PFSK-1 (cell line): ENCODE data around the gene LRRC47.

Experiments
- FOXP2 ChIP-seq: optimal IDR thresholded peaks from 2 replicates; pipeline ENCODE3; 2011; ENCODE audit warnings: borderline replicate concordance, control low read depth, inconsistent platforms; ENCODE audit not compliant: insufficient read depth; ENCODE audit errors: extremely low read length, extremely low read depth
- POLR2AphosphoS5 ChIP-seq: IDR thresholded peaks from 2 replicates; pipeline ENCODE4 v1.6.1; 2012; ENCODE audit warnings: low read depth, mild to moderate bottlenecking, control low read depth, low read length, moderate library complexity
- SIN3A ChIP-seq: IDR thresholded peaks from 2 replicates; pipeline ENCODE4 v1.6.1; 2012; ENCODE audit warnings: mild to moderate bottlenecking, low read length, moderate library complexity, borderline replicate concordance; ENCODE audit not compliant: insufficient read depth
- TAF1 ChIP-seq: IDR thresholded peaks from 2 replicates; pipeline ENCODE4 v1.6.1; 2012; ENCODE audit warnings: low read length, control low read depth, borderline replicate concordance; ENCODE audit not compliant: insufficient read depth
- TF ChIP-seq, protein P1 (sequence below), 2 experiments: IDR thresholded peaks; 2 replicates each; pipeline versions ENCODE4 v1.6.1 to v1.8.0; 2011 to 2012; ENCODE audit warnings: low read depth in 2 of 2, low read length in 2 of 2, control low read depth in 1 of 2, inconsistent platforms in 1 of 2, mild to moderate bottlenecking in 1 of 2, moderate library complexity in 1 of 2; ENCODE audit not compliant: insufficient read depth in 1 of 2

The LRRC47 gene

DNA sequence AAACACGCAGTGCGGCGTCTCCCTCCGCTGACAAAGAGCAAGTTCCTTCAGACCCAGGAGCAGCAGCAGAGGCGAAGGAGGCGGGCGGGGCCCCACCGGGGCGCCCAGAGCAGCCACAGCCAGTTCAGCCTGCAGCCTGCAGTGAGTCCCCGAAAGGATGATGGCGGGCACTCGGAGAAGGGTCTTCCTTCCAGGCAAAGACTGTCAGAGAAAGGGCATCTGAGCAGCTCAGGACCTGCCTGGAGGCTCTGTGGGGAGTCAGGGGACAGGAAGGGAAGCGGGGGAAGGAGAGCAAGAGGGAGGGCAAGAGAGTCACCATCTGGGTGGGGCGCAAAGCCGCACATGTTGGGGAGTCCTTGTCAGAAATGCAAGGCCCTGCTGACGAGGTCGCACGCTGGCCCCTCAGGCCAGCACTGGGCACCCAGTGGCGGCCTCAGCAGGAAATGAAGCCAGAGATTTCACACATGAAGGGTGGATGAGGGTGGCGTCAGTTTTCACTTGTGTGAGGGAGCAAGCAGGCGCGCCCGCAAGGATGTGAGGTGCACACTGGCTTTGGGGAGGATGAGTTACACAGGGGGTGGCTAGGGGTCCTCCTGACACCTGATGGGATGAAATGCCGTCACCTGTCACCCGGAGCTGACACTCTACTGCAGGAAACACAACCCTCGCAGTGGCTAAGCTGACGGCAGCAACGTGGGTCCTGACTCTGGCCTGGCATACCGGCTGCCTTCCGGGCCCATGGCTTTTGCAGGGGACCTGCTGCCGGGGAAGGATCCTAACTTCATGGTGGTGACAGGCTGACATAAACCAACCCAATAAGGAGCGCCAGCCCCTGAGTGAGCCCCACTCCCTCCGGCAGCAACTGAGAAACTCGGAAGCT, 6.6 kb downstream of the LRRC47 start:
- TF ChIP-seq SIN3A (no peak), TAF1 (no peak), FOXP2 (no peak), POLR2AphosphoS5 (no peak)
- TF ChIP-seq, protein P1, sequence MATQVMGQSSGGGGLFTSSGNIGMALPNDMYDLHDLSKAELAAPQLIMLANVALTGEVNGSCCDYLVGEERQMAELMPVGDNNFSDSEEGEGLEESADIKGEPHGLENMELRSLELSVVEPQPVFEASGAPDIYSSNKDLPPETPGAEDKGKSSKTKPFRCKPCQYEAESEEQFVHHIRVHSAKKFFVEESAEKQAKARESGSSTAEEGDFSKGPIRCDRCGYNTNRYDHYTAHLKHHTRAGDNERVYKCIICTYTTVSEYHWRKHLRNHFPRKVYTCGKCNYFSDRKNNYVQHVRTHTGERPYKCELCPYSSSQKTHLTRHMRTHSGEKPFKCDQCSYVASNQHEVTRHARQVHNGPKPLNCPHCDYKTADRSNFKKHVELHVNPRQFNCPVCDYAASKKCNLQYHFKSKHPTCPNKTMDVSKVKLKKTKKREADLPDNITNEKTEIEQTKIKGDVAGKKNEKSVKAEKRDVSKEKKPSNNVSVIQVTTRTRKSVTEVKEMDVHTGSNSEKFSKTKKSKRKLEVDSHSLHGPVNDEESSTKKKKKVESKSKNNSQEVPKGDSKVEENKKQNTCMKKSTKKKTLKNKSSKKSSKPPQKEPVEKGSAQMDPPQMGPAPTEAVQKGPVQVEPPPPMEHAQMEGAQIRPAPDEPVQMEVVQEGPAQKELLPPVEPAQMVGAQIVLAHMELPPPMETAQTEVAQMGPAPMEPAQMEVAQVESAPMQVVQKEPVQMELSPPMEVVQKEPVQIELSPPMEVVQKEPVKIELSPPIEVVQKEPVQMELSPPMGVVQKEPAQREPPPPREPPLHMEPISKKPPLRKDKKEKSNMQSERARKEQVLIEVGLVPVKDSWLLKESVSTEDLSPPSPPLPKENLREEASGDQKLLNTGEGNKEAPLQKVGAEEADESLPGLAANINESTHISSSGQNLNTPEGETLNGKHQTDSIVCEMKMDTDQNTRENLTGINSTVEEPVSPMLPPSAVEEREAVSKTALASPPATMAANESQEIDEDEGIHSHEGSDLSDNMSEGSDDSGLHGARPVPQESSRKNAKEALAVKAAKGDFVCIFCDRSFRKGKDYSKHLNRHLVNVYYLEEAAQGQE (IDR thresholded peaks at IDR 0.05; ENCODE audit: insufficient read depth in 1 of 2, low read depth in 2 of 2, low read length in 2 of 2), result no peak

DNA sequence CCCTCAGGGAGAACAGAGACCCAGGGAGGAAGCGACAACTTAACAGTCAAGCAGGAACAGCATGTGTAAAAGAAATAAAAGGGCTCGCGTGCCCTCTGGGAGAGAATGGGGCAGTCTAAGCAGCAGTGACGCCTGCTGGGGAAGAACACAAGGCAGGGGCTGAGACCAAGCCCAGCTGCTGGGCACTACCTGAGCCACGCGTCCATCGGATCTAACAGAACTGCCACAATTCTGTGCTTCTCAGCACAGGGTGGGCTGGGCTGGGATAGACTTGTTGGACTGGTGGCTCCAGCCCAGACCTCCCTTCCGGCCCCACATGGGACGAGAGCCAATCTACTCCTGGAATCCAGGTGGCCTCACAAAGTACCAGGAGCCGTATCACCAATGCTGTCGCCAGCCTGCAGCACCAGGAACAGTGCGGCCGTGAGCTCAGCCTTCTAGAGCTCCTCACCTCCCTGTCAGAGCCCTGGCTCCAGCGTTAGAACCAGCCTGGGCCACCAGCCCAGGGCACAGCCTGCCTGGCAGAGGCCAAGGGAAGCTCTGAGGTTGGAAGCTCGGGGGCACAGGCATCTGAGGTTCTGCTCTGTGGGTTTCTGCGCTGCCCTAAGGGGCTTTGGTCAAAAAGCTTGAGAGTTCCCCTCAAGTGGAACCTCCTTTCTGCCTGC, 7.4 kb downstream of the LRRC47 start:
- TF ChIP-seq, protein P1 (IDR thresholded peaks at IDR 0.05; ENCODE audit: insufficient read depth in 1 of 2, low read depth in 2 of 2, low read length in 2 of 2), result no peak
- no peak for TF ChIP-seq POLR2AphosphoS5
- no peak for TF ChIP-seq TAF1
- TF ChIP-seq SIN3A, result no peak
- TF ChIP-seq FOXP2, result no peak

DNA sequence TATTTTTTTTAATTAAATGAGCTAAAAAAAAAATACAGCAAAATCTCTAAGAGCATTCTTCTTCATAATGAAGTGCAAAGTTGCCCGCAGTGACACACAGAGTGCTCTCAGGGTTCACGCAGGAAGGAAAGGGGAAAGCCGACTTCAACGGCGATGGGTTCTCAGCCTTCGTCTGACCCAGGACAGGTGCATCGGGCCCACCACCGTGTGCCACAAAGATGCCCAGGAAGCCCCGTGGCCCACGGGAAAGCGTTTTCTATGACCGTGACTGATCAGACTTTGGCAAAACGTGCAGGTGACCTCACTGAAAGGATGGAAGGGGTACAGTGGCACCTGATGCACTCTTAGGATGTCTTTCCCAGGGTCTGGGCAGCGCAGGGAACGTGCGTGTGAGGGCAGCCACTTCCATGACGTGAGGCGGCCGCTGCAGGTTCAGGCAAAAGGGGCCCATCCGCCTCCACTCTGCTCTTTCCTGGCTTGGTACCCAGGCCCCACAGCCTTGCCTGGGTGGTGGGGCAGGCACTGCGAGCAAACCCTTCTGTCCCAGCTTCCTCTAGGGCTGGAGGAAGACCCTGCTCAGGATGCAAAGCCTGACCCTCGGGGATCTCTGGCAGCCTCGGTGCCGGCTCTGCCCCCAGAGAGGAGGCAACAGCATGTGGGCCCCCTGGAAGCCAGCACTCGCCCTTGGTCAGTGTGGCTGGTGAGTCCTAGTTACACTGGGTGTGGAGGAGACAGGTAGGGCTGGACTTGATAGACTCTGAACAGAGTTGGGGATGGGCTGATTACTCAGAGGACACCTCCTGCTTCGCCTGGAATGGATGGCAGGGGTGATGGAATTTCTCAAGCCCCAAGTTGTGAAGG, 8.3 kb downstream of the LRRC47 start:
- TF ChIP-seq FOXP2 (no peak), POLR2AphosphoS5 (no peak), SIN3A (no peak), TAF1 (no peak)
- TF ChIP-seq, protein P1 (IDR thresholded peaks at IDR 0.05; ENCODE audit: insufficient read depth in 1 of 2, low read depth in 2 of 2, low read length in 2 of 2), result no peak

DNA sequence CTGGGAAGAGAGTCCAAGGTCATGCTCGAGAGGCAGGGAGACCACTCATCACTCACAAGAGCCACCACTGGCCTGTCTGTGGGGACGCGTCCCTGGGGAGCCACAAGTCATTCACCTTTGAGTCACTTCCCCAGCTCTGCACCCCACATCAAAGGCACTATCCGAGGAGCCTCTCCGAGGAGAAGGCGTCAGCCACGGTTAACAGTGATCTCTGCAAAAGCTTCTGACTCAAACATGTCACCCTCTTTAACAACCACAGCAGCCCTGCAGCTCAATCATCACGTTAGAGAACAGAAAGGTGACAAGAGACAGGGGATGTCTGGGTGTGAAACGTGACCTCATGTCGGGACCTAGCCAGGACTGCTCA, 9.0 kb downstream of the LRRC47 start:
- no peak for TF ChIP-seq POLR2AphosphoS5
- TF ChIP-seq FOXP2, result no peak
- TF ChIP-seq, protein P1 (IDR thresholded peaks at IDR 0.05; ENCODE audit: insufficient read depth in 1 of 2, low read depth in 2 of 2, low read length in 2 of 2), result no peak
- no peak for TF ChIP-seq TAF1
- no peak for TF ChIP-seq SIN3A
